Erythroblast (primary cell): ENCODE measurements around the gene SCN1A.

Experiments used
- GATA1 ChIP-seq: IDR thresholded peaks from 2 replicates; pipeline ENCODE4 v1.6.1; 2011; ENCODE audit warnings: low read depth, mild to moderate bottlenecking, control low read depth, low read length, moderate library complexity
- POLR2A ChIP-seq: IDR thresholded peaks from 2 replicates; pipeline ENCODE4 v1.6.1; 2011; ENCODE audit warnings: mild to moderate bottlenecking, low read length

DNA sequence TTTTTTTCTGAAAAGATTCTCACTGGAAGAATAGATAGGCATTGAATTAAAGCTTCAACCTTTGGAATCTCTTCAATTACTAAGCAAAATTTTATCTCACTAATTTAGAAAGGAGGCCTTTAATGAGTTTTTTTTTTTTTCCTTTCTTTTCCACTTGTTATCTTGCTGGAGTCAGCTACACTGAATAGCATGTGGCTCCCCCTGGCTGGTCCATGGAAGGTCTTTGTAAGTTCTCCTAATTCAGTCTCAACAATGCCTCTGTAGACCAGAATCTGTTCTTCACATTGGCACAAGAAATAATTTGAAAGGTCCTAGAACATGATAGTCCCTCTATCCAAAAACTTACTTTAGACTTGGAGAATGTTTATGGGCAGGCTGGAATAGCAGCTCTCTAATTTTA is 24.2 kb upstream of the SCN1A start:
- no peak for TF ChIP-seq POLR2A
- TF ChIP-seq GATA1 = no peak
